Effector memory CD4-positive, alpha-beta T cell (primary cell): ENCODE measurements around the gene R3HCC1L.

Experiments
- DNase-seq, 3 donors: peaks; one replicate each; pipeline ENCODE4 v3.0.0-alpha.2; 2020
- H3K27ac ChIP-seq: 2 replicates; pipeline ENCODE4 v1.7.0; 2013; ENCODE audit warnings: mild to moderate bottlenecking, low read length, moderate library complexity; ENCODE audit not compliant: insufficient read depth, poor library complexity, severe bottlenecking
- H3K27me3 ChIP-seq: replicated peaks from 2 replicates; pipeline ENCODE4 v1.7.0; 2013; ENCODE audit warnings: mild to moderate bottlenecking, low read length; ENCODE audit not compliant: insufficient read depth, control insufficient read depth, poor library complexity, severe bottlenecking
- H3K36me3 ChIP-seq: 2 replicates; pipeline ENCODE4 v1.7.0; 2013; ENCODE audit warnings: mild to moderate bottlenecking, low read length, moderate library complexity; ENCODE audit not compliant: control insufficient read depth, insufficient read depth
- H3K4me1 ChIP-seq: 2 replicates; pipeline ENCODE4 v1.7.0; 2013; ENCODE audit warnings: low read length, mild to moderate bottlenecking; ENCODE audit not compliant: control insufficient read depth, insufficient read depth, poor library complexity, severe bottlenecking
- H3K4me3 ChIP-seq: 2 replicates; pipeline ENCODE4 v1.7.0; 2013; ENCODE audit warnings: low read length, low read depth, mild to moderate bottlenecking; ENCODE audit not compliant: insufficient read depth, poor library complexity, severe bottlenecking
- H3K9me3 ChIP-seq: 2 replicates; pipeline ENCODE4 v1.7.0; 2013; ENCODE audit warnings: mild to moderate bottlenecking, low read length, moderate library complexity; ENCODE audit not compliant: control insufficient read depth

The R3HCC1L gene

GRCh38 chr10:98286419-98286818, 152.0 kb downstream of the R3HCC1L start:
- Histone ChIP-seq H3K9me3 (no peaks in the 10 kb centered on the region), H3K27me3 (no peaks in the 10 kb centered on the region), H3K27ac (no peak overlapping the region), H3K4me3 (no peak overlapping the region), H3K4me1 (no peaks in the 10 kb centered on the region), H3K36me3 (no peaks in the 10 kb centered on the region)
- no peak for DNase-seq

- Histone ChIP-seq H3K4me3 (no peak overlapping the region), H3K27me3 (no peaks in the 10 kb centered on the region), H3K36me3 (no peaks in the 10 kb centered on the region), H3K27ac (no peak overlapping the region), H3K9me3 (no peaks in the 10 kb centered on the region), H3K4me1 (no peaks in the 10 kb centered on the region)
- DNase-seq, result no peak
Observed at GRCh38 chr10:98287321-98287720, 152.9 kb downstream of the R3HCC1L start.

GRCh38 chr10:98289802-98290209, 155.3 kb downstream of the R3HCC1L start:
- Histone ChIP-seq H3K9me3 (no peaks in the 10 kb centered on the region), H3K27ac (no peak overlapping the region), H3K27me3 (no peaks in the 10 kb centered on the region), H3K4me3 (no peak overlapping the region), H3K36me3 (no peaks in the 10 kb centered on the region), H3K4me1 (no peaks in the 10 kb centered on the region)
- no peak for DNase-seq

DNA sequence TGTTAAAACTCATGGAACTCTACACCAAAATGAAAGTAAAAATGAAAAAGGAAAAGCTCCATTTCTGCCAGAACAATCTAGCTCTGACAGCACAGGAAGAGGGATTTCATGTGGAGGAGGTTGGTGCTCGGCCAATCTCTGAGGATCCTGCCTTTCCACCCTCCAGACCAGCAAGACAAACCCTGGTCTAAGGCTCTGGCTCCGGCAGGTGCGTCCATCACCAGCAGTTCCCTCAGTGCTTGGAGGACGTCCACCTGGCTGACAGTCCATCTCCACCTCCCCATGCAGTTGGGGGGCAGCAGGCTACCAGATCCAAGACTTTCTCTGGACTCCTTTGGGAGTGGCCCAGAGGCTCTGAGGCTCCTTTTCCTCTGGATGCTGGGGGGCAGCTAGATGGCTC, 158.5 kb downstream of the R3HCC1L start:
- Histone ChIP-seq H3K36me3 (no peaks in the 10 kb centered on the region), H3K27ac (no peak overlapping the region), H3K4me1 (no peaks in the 10 kb centered on the region), H3K27me3 (no peaks in the 10 kb centered on the region), H3K4me3 (no peak overlapping the region), H3K9me3 (no peaks in the 10 kb centered on the region)
- no peak for DNase-seq

DNA sequence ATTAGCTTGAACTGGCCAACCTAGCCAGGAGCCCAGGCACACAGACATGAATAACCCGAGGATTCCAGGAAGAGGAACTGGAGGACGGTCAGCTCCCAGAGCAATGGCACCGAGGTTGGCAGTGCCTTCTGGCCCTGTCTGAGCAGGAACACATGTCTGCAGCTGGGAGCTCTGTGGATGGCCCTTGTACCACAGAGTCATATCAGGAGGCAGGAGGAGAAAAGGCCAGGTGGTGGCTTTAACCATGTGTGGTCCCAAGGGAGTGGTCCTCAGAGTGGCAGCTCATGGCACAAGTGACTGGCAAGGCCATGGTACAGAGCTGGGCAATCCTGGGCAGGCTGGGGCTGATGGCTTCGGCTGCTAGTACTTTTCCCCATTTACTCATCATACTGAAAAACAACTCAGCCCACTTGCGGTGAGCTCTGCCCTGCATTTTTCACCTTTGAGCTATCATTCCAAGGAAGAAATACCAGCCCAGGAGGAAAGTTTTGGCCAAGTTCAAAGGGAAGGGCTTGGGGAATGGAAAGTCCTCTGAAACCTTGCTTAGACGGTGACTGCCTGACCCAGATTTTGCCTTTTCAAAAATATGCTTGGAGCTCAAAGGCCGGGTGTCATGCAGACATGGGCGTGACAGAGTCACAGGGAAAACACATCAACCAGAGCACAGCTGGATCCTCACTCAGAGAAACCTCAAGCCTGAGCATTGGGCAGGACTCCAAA, 159.3 kb downstream of the R3HCC1L start:
- no peaks in the 10 kb centered on the region for H3K27me3 ChIP-seq
- no peaks in the 10 kb centered on the region for H3K4me1 ChIP-seq
- no peak overlapping the region for H3K27ac ChIP-seq
- H3K36me3 ChIP-seq, result no peaks in the 10 kb centered on the region
- H3K9me3 ChIP-seq, result no peaks in the 10 kb centered on the region
- H3K4me3 ChIP-seq, result no peak overlapping the region
- no peak for DNase-seq

GRCh38 chr10:98294270-98294627, 159.8 kb downstream of the R3HCC1L start:
- no peak overlapping the region for H3K27ac ChIP-seq
- H3K9me3 ChIP-seq, result no peaks in the 10 kb centered on the region
- no peak overlapping the region for H3K4me3 ChIP-seq
- H3K27me3 ChIP-seq, result no peaks in the 10 kb centered on the region
- no peaks in the 10 kb centered on the region for H3K4me1 ChIP-seq
- no peaks in the 10 kb centered on the region for H3K36me3 ChIP-seq
- no peak for DNase-seq
